ENCODE measurements around the gene FARS2.

- TF ChIP-seq EZH2 (IDR thresholded peaks at IDR 0.05; ENCODE audit: borderline replicate concordance, insufficient read depth, low read length, poor library complexity, severe bottlenecking), result no peak
- TF ChIP-seq CTCF (IDR thresholded peaks at IDR 0.05; ENCODE audit: poor library complexity, severe bottlenecking), result no peak
- no peak for TF ChIP-seq EP300 (conservative IDR thresholded peaks at IDR 0.05; ENCODE audit: poor library complexity, severe bottlenecking)
- TF ChIP-seq POLR2AphosphoS5 (IDR thresholded peaks at IDR 0.05), result no peak
- TF ChIP-seq RAD21 (conservative IDR thresholded peaks at IDR 0.05), result no peak
These were observed 304.7 kb downstream of the FARS2 start for GRCh38 chr6:5565971-5566370.
